Measurements from ENCODE around the gene SLC38A8.

Gene SLC38A8

DNA sequence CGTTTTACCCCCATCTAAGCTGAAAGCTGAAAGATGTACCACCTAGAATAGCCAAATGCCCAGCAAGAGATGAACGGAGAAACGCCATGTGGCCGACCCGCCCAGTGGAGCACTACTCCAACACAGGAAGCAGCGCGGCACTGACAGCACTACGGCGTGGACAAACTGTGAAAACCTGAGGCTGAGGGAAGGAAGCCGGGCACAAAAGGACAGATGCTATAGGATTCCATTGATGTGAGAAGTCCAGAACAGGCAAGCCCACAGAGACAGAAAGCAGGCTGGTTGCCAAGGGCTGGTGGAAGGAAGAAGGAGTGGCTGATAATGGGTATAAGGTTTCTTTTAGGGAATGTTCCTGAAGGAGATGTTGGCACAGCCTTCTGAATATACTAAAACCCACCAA, 29.4 kb upstream of the SLC38A8 start:
- DNase-seq (ENCODE audit: insufficient read length, low spot score) = no peak
- FAIRE-seq = no peak
- TF ChIP-seq POLR2A (IDR thresholded peaks at IDR 0.05; ENCODE audit: low read depth, low read length) = no peak
- TF ChIP-seq SPI1 (IDR thresholded peaks at IDR 0.05; ENCODE audit: low read depth, low read length) = no peak
- TF ChIP-seq TAF1 (IDR thresholded peaks at IDR 0.05; ENCODE audit: low read depth, low read length) = no peak
- TF ChIP-seq POU2F2 (IDR thresholded peaks at IDR 0.05; ENCODE audit: low read depth, low read length) = no peak
- TF ChIP-seq PAX5 (IDR thresholded peaks at IDR 0.05; ENCODE audit: insufficient read depth, low read length, severe bottlenecking) = no peak
- no peak for TF ChIP-seq POLR2AphosphoS5 (IDR thresholded peaks at IDR 0.05; ENCODE audit: low read depth, low read length)

DNA sequence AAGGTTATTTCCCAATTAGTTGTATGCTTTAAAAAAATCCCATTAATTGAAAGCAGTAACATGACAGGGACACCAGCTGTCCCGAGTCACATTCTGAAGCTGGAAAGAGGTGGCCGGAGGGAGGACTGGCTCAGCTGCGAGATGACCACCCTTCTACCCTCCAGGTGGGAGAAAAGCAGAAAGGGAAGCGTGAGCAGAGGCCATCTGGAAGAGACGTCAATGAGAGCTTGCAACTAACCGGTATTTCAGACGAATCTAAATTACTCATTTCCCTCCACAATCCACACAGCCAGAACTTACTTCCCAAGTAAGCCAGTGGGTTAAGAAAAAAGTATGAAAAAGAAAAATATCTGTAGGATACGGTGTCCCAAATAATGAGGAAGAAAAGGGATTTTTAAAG, 28.5 kb upstream of the SLC38A8 start:
- DNase-seq (ENCODE audit: insufficient read length, low spot score) = no peak
- TF ChIP-seq POLR2AphosphoS5 (IDR thresholded peaks at IDR 0.05; ENCODE audit: low read depth, low read length) (no peak), SPI1 (IDR thresholded peaks at IDR 0.05; ENCODE audit: low read depth, low read length) (no peak), POU2F2 (IDR thresholded peaks at IDR 0.05; ENCODE audit: low read depth, low read length) (no peak)
- FAIRE-seq = no peak

- no peak for DNase-seq (ENCODE audit: insufficient read length, low spot score)
- no peak for TF ChIP-seq TAF1 (IDR thresholded peaks at IDR 0.05; ENCODE audit: low read depth, low read length)
- TF ChIP-seq PAX5 (IDR thresholded peaks at IDR 0.05; ENCODE audit: insufficient read depth, low read length, severe bottlenecking) = no peak
- TF ChIP-seq POLR2AphosphoS5 (IDR thresholded peaks at IDR 0.05; ENCODE audit: low read depth, low read length) = no peak
- no peak for TF ChIP-seq SPI1 (IDR thresholded peaks at IDR 0.05; ENCODE audit: low read depth, low read length)
- TF ChIP-seq POLR2A (IDR thresholded peaks at IDR 0.05; ENCODE audit: low read depth, low read length) = no peak
- no peak for TF ChIP-seq POU2F2 (IDR thresholded peaks at IDR 0.05; ENCODE audit: low read depth, low read length)
- no peak for FAIRE-seq
Observed at GRCh38 chr16:84069540-84069939, 26.9 kb upstream of the SLC38A8 start.

DNA sequence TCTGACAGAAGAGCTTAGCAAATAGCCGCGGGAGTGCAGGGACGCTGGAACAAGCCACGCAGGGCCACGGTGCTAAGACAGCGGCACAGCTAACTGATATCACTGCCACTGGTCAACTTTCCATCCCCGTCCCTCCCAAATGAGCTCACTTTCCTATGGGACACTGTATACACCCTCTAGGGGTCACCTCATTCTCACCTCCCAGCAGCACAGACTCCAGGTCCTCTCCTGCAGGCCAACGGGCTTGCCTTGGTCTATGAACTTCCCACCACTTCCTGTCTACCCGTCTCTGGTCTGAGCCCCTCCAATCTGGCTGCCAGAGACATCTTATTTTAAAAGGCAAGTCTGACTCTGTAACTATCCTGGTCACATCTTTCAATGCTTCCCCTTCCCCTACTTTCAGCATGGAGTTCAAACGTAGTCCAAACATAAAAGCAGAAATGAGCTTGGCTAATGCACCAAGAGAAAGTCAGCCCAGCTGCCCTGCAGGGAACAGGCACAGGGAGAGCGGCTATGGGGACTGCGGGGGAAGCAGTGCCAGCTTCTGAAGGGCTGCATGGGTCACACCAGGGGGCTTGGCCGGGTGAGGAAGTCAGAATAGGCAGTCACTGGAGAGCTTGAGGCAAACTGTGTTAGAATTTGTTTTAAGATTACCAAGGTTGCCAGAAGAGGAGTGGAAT, 26.3 kb upstream of the SLC38A8 start:
- FAIRE-seq (no peak), DNase-seq (ENCODE audit: insufficient read length, low spot score) (no peak)
- no peak for TF ChIP-seq PAX5 (IDR thresholded peaks at IDR 0.05; ENCODE audit: insufficient read depth, low read length, severe bottlenecking)
- TF ChIP-seq TAF1 (IDR thresholded peaks at IDR 0.05; ENCODE audit: low read depth, low read length) = no peak
- TF ChIP-seq SPI1 (IDR thresholded peaks at IDR 0.05; ENCODE audit: low read depth, low read length) = no peak
- TF ChIP-seq POU2F2 (IDR thresholded peaks at IDR 0.05; ENCODE audit: low read depth, low read length) = no peak
- no peak for TF ChIP-seq POLR2AphosphoS5 (IDR thresholded peaks at IDR 0.05; ENCODE audit: low read depth, low read length)
- TF ChIP-seq POLR2A (IDR thresholded peaks at IDR 0.05; ENCODE audit: low read depth, low read length) = no peak

- no peak for FAIRE-seq
Observed at GRCh38 chr16:84068041-84068440, 25.4 kb upstream of the SLC38A8 start.

GRCh38 chr16:84067640-84068039, 25.0 kb upstream of the SLC38A8 start:
- TF ChIP-seq POLR2A (IDR thresholded peaks at IDR 0.05; ENCODE audit: low read depth, low read length) (no peak), TAF1 (IDR thresholded peaks at IDR 0.05; ENCODE audit: low read depth, low read length) (no peak)
- FAIRE-seq (no peak), DNase-seq (ENCODE audit: insufficient read length, low spot score) (no peak)

More at GRCh38 chr16:84068041-84068440, 25.4 kb upstream of the SLC38A8 start:
- DNase-seq (ENCODE audit: insufficient read length, low spot score) = no peak
- TF ChIP-seq PAX5 (IDR thresholded peaks at IDR 0.05; ENCODE audit: insufficient read depth, low read length, severe bottlenecking) = no peak
- no peak for TF ChIP-seq TAF1 (IDR thresholded peaks at IDR 0.05; ENCODE audit: low read depth, low read length)
- no peak for TF ChIP-seq POU2F2 (IDR thresholded peaks at IDR 0.05; ENCODE audit: low read depth, low read length)
- no peak for TF ChIP-seq SPI1 (IDR thresholded peaks at IDR 0.05; ENCODE audit: low read depth, low read length)
- TF ChIP-seq POLR2AphosphoS5 (IDR thresholded peaks at IDR 0.05; ENCODE audit: low read depth, low read length) = no peak
- TF ChIP-seq POLR2A (IDR thresholded peaks at IDR 0.05; ENCODE audit: low read depth, low read length) = no peak

DNA sequence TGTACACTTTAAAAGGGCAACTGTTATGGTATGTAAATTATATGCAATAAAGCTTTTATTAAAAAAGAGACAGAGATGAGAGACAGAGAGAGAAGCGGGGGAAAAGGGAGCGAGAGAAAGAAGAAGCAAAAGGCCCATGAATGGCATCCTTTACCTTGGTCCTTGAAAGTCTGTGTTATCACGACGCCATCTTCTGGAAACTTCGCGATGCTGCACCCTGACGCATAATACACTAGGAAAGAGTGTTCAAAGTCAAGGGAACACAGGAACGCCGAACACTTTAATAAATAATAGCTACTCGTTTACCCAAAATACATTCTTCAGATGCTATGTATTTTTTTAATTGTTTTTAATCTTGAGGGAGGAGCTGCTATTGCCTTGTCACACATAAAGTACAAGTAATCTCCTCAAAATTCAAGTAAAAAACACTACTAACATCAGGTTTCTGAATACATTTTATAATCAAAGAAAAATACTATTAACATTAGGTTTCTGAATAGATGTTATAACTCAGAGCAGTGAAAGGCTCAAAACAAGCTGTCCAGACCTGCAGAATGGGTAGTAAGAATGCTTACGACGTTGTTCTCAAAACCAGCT, 23.0 kb upstream of the SLC38A8 start:
- TF ChIP-seq POU2F2 (IDR thresholded peaks at IDR 0.05; ENCODE audit: low read depth, low read length) = no peak
- no peak for TF ChIP-seq TAF1 (IDR thresholded peaks at IDR 0.05; ENCODE audit: low read depth, low read length)
- TF ChIP-seq SPI1 (IDR thresholded peaks at IDR 0.05; ENCODE audit: low read depth, low read length) = no peak
- TF ChIP-seq PAX5 (IDR thresholded peaks at IDR 0.05; ENCODE audit: insufficient read depth, low read length, severe bottlenecking) = no peak
- TF ChIP-seq POLR2A (IDR thresholded peaks at IDR 0.05; ENCODE audit: low read depth, low read length) = no peak
- TF ChIP-seq POLR2AphosphoS5 (IDR thresholded peaks at IDR 0.05; ENCODE audit: low read depth, low read length) = no peak
- FAIRE-seq (no peak), DNase-seq (ENCODE audit: insufficient read length, low spot score) (no peak)

DNA sequence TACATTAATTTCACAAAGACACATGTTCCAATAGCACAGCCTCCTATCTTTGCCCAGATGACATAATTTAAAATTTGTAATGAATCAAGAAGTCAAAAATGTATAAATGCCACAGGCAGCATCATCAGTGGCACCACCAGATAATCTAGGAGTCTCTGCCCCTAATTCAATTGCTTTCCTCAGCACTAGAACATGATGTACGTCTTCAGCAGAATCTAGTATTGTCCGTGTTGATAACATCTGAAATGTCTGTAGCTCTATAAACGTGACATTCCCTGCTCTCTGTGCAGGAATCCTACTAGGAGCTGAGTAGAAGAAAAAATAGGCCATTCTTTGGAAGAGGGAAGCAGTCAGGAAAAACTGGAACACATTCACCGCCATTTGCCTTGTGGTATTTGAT, 21.4 kb upstream of the SLC38A8 start:
- DNase-seq (ENCODE audit: insufficient read length, low spot score) (no peak), FAIRE-seq (no peak)
- TF ChIP-seq POU2F2 (IDR thresholded peaks at IDR 0.05; ENCODE audit: low read depth, low read length) (no peak), POLR2A (IDR thresholded peaks at IDR 0.05; ENCODE audit: low read depth, low read length) (no peak), SPI1 (IDR thresholded peaks at IDR 0.05; ENCODE audit: low read depth, low read length) (no peak), TAF1 (IDR thresholded peaks at IDR 0.05; ENCODE audit: low read depth, low read length) (no peak), POLR2AphosphoS5 (IDR thresholded peaks at IDR 0.05; ENCODE audit: low read depth, low read length) (no peak)

DNA sequence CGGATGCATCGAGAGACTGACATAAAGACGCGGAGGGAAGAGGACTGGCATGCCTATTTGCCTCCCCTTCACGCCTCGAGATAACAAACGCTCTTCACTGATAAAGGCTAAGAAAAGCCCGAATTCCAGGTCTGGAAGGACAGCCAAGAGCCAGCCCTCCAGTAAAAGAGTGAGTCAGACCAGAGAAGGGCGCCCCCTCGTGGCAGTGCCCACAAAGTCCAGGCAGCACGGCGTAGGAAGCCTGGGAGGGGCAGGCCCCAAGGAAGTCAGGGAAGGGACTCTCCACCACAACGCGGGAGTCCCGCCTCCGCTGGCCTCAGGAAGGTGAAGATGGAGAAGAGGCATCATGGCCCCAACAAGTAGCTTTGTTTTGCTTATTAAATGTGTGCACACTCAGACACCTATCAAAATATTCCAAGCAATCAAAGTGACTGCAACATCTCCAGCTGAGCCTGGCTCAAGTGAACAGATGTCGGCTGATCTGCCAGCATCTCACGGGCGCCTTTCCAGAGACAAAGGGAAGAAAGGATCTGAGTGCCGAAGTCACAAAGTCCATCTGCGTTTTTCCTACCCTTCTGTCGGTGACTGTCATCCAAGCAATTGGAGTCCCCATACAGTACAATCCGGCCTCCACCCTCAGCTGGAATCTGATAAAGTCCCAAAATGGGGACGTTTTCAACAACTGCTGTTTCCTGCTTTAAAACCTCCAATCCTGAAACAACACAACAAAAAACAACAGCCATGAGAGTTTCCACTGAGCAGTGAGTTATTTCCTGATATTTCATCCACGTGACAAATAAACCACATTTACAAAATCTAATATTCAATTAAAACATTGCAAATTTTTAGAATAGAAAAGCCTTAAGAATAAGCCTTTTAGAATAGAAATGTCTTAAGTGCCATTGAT, 20.4 kb upstream of the SLC38A8 start:
- TF ChIP-seq POLR2AphosphoS5 (IDR thresholded peaks at IDR 0.05; ENCODE audit: low read depth, low read length) = no peak
- TF ChIP-seq SPI1 (IDR thresholded peaks at IDR 0.05; ENCODE audit: low read depth, low read length) = no peak
- no peak for TF ChIP-seq POU2F2 (IDR thresholded peaks at IDR 0.05; ENCODE audit: low read depth, low read length)
- TF ChIP-seq PAX5 (IDR thresholded peaks at IDR 0.05; ENCODE audit: insufficient read depth, low read length, severe bottlenecking) = no peak
- no peak for TF ChIP-seq TAF1 (IDR thresholded peaks at IDR 0.05; ENCODE audit: low read depth, low read length)
- no peak for TF ChIP-seq POLR2A (IDR thresholded peaks at IDR 0.05; ENCODE audit: low read depth, low read length)
- FAIRE-seq (no peak), DNase-seq (ENCODE audit: insufficient read length, low spot score) (peak; percentile 62)

Measured in GM12891 (cell line).